ENCODE results near the gene C9orf85.
"Not testable (repeated sequence)": the region's sequence is repeated elsewhere in the genome, so short reads cannot be mapped to it uniquely, and the experiment has no call there.

The C9orf85 gene, protein sequence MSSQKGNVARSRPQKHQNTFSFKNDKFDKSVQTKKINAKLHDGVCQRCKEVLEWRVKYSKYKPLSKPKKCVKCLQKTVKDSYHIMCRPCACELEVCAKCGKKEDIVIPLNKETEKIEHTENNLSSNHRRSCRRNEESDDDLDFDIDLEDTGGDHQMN

DNA sequence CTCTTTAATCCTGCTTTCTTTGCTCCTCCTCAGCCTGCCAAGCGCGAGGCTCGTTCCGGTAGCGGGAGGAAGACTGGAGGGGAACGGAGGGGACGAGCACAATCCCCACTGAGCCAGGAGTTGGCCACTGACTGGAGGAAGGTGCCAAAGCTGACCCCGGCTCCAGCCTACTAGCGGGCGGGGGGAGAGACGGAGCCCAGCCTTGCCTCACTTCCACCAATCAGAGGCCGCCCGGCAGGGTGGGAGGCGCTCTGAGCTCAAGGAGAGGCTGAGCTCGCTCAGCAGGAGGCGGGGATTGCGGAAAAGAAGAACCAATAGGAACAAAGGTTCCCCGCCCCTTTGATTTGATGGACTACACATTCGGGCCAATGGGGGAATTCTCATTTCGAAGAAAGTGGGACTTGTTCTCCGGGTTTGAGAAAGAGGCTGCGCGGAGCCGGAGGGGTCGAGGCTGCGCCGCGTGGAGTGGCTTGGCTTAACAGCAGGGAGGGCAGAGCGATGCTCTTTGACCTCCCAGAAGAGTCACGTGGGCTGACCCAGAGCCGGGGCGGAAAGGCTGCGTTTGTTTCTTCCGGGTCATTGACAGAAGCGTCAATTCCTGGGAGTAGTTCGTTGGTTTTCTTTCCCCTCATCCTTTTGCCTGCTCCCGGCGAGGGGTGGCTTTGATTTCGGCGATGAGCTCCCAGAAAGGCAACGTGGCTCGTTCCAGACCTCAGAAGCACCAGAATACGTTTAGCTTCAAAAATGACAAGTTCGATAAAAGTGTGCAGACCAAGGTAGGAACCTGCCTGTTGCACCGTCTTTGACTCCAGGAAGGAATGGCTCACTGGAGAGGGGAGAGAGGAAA is at the start of gene C9orf85, which contains the start of gene ABHD17B:
Gene C9orf85 (plus strand): TSS at position 579 of the 847 bp plus-strand sequence. CDS start 96 bp downstream, at position 675.
Gene ABHD17B (minus strand): TSS at position 133 of the 847 bp plus-strand sequence. CDS start 36,113 bp downstream, outside the sequence.
- peak; percentile 99 for DNase-seq (ENCODE audit: low spot score)

DNA sequence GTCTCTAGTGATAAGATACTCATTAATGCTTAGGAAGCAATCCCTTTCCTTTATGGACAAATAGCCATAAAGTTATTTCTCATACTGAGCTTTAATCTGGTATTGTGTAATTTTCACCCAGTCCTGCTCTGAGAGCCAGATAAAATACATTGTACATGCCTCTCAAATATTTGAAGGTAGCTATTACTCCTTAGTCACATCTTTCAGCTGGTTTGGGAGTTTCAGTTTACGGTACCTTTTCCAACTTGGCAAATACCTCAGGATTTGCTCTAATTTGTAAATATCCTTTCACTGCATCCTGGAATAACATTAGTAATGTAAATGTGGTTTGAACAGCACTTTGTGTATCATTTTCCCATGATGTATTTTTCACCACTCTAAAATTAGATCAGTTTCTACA is 47.8 kb upstream of the C9orf85 start:
- DNase-seq (ENCODE audit: low spot score), result no peak

DNA sequence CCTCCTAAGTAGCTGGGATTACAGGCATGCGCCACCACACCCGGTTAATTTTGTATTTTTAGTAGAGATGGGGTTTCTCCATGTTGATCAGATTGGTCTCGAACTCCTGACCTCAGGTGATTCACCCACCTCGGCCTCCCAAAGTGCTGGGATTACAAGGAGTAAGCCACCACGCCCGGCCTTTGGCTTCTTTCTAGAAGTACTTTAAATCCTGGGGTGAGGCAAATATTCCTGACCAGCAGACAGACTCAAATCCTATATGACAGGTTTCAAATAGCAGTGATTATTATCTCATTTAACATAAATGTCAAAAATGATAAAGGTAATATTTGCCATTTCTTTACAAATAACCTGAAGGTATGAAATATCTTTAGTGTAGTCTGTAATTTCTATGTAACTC is 36.1 kb upstream of the C9orf85 start:
- DNase-seq (ENCODE audit: low spot score), result no peak

DNA sequence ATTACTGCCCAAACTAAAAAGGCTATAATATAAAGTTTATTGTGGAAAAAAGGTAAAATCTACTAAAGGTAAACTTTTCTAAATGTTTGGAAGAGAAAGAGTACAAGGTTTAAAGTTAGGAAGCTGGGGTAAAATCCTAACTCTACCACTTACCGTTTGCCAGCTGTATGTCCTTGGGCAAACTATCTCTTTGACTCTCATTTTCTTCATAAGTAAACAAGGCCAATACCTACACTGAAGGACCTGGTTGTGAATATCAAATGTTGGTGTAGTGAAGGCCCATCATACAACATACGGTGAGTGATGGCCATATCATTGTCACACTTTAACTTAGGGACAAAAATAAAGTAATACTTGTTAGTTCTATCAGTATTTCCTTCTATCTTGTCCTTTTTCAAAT is 35.3 kb upstream of the C9orf85 start:
- DNase-seq (ENCODE audit: low spot score), result no peak

DNA sequence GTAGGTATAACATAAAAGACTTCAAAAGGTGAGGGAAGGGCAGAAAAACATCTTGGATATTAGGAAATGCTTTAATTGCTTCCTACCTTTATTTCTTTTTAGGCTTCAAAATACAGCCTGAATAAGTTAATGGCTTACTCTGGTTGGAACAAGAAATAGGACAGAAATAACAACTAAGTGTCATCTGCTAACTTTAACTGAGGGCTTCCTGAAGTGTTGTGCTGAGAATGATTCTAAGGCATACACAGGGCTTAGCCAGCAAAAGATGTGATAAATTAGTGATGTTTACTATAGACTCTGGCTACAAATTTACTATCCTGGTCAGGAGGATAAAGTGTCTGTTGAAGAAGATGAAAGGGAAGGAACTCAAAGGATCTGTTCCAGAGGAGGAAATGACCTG is 34.6 kb upstream of the C9orf85 start:
- no peak for DNase-seq (ENCODE audit: low spot score)

DNA sequence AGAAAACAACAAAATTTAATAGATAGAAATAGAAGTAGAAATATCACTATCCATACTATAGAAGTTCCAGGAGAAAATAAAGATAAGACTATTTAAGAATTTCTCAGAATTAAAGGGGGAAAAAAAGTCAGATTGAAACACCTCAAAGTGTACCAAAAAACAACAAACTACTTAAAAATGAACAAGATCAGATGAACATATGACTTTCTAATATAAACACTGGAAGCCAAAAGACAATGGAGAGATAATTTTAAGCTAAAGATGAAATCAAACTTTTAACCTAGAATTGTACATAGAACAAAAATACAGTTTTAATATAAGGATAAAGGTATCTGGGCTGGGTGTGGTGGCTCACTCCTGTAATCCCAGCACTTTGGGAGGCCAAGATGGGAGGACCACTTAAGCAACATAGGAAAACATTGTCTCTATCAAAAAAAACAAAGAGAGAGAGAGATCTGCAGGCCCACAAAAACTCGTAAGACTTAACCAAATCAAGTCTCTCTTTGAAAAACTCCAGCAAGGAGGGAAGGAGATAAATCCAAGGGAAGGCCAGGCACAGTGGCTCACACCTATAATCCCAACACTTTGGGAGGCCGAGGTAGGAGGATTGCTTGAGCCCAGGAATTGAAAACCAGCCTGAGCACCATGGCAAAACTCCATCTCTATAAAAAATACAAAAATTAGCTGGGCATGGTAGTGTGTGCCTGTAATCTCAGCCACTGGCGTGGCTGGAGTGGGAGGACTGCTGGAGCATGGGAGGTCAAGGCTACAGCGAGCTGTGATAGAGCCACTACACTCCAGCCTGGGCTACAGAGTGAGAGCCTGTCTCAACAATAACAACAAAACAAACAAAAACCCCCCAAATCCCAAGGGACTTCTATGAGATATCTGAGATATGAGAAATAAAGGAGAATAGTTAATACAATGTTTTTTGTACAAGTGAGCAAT is 32.8 kb upstream of the C9orf85 start:
- DNase-seq (ENCODE audit: low spot score), result no peak

DNA sequence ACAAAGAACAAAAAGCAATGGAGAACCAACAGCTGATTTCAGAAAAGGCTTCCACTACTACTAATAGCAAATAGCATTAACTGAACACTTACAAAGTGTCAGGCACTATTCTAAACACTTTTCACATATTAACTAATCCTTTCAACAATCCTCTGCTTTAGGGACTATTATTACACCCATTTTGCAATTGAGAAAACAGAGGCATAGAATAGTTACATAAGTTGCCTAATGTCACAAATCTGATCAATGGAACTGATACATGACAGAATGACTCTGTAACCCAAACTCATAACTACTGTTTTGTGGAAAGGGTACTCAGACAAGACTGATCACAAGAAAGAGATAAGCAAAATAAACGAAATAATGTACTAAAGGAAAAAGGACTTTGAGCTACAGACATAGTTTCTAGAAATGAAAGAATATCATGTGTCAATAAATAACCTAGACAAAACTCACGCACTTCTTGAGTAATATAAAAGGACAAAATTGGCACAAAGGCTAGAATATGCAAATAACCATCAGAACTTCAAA is 31.7 kb upstream of the C9orf85 start:
- no peak for DNase-seq (ENCODE audit: low spot score)

DNA sequence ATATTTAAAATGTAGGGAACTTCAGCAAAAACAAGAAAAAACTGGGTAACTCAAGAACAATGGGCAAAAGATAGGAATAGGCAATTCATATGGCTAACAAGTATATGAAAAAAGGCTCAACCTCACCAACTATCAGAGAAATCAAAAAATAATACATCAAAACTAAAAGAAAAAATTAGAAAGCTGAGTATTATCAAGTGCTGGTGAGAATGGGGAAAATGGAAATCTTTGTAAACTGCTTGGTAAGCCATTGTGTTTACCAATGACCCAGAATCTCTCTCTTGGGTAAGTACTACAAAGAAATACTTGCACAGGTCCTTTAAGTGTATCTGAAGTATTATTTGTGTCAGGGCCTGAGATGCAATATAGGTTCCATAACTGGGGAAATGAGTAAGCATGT is 27.4 kb upstream of the C9orf85 start:
- no peak for DNase-seq (ENCODE audit: low spot score)

DNA sequence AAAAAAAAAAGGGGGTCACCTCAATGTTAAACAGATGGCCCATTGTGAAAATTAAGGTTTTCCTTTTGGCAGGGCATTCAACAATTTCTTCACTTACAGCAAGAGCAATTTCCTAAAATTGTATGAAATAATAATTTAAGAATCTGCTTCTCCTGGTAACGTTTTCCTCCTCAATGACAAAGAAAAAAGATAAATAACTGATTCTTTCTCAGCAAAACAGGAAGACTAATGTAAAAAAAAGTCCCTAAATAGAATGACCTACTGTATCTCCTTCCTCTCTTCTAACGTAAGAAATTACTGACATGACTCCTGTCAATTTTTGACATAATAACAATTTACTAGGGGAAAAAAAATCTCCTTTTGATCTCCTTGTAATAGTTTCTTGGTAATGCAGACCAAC is 26.0 kb upstream of the C9orf85 start:
- DNase-seq (ENCODE audit: low spot score), result no peak

DNA sequence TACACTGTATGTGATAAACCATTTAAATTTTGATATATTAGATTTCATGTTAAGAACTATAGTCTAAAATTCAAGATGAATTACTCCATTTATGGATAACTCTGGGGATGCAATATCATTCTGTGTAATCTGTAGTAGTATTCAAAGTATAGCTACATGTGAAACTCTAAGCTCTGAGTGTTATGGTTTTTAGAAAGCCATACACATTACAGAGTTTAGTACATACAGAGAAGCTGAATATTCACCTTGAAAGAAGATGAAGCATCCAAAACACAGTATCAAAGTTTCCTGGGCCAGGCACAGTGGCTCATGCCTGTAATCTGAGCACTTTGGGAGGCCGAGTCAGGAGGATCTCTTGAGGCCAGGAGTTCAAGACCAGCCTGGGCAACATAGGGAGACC is 25.4 kb upstream of the C9orf85 start:
- DNase-seq (ENCODE audit: low spot score), result no peak

DNA sequence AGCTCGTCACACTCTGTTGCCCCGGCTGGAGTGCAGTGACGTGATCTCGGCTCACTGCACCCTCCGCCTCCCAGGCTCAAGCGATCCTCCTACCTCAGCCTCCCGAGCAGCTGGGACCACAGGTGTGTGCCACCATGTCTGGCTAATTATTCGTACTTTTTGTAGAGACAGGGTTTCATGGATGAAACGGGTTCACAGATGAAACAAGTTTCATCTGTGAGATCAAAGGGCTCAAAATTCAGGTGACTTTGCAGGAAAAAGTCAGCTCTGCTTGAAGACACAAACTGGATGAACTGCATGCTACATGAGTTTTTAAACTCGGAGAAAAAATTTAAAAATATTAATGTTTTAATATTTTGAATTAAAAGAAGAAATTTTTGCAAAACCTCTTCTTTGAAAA is 24.9 kb upstream of the C9orf85 start:
- no peak for DNase-seq (ENCODE audit: low spot score)

DNA sequence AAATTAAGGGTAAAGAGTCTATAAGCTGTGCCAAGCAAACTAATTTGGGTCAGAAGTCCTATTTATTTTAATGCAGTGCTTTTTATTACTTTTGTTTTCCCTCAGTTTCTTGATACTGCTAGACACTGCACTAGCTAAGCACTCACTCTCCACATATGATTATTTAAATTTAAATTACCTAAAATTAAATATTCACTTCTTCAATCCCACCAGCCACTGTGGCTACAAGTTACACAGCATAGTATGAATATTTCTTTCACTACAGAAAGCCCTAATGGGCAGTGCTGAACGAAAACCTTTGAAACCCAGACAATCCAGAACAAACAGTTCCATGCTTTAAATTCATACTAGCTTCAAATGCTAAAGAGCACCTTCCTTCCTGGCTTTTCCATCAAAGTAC is 24.1 kb upstream of the C9orf85 start:
- no peak for DNase-seq (ENCODE audit: low spot score)

DNA sequence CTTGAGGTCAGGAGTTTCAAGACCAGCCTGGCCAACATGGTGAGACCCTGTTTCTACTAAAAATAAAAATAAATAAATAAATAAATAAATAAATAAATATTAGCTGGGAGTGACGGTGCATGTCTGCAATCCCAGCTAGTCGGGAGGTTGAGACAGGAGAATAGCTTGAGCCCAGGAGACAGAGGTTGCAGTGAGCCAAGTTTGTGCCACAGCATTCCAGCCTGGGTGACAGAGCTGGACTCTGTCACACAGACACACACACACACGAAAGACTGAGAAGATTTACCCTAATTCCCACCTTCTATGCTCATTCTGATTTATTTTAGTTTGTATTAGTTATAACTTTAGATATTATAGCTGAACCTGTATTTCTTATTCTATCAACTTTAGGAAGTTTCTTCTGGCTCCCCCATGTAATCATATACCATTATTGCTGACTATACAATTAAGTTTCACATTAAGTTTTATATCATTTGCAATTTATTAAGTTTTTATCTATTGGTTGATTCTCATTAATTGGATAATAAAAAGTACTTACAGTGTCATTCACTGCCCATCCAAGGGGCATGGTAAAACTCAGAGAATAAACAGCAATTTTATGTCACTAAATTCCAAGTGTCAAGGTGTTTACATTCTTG is 21.3 kb upstream of the C9orf85 start:
- DNase-seq (ENCODE audit: low spot score), result no peak

DNA sequence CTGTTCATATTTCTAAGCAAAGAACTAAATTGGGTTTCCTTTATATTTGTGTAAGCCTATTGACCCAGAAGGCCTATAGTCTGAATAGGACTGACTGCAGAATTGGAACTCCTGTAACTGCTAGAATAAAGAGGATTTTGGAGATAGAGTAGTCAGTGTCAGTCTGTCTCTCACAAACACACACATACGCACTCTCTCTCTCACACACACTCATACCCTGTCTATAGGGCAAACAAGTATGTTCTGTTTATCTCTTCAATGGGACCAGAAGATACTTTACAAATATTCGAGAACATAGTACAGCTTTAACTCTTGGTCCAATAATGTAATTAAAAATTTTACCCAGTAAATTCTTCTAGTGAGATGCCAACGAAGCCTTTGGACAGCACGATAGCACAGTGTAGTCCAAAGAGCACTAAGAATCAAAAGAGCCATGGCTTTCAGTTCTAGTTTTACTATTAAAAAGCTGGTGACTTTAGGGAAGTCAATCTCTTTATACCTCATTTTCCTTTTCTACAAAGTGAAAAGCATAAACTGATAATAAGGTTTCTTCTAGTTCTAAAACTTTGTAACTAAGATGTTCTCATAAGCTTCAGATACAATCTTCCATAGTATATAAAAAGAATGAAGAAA is 19.8 kb upstream of the C9orf85 start:
- DNase-seq (ENCODE audit: low spot score), result no peak

DNA sequence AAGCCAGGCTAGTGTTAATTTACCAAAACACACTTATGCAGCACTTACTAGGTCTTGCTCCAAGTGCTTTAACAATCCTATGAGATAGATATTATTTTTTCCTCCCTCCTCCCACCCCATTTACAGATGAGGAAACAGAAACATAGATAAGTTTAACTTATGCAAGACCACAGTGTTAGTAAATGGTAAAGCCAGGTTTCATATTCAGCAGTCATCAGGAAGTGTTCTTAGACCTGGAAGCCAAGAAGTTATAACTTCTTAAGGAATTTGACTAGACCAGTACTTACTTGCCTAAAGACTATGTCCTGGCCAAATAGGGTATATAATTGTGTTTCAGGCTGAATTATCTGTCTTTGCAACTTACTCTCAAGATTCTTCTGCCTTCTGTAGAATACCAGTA is 16.3 kb upstream of the C9orf85 start:
- no peak for DNase-seq (ENCODE audit: low spot score)

DNA sequence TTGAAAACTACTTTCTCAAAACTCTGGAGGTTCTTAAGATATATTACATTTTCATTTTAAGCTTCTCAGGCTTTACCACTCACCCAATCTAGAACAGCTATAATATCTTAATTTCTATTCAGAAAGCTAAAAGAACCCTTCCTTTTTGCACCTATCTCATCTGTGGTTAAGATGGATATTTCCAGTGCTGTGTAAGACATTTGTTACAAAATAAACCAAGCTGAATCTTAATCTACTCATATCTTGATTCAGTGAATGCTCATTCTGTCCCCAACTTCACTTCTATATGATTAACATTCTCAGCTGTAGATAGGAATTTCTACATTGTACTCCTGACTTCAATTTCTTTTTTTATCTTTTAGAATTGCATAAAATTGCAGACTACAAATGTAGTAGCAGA is 15.5 kb upstream of the C9orf85 start:
- no peak for DNase-seq (ENCODE audit: low spot score)

DNA sequence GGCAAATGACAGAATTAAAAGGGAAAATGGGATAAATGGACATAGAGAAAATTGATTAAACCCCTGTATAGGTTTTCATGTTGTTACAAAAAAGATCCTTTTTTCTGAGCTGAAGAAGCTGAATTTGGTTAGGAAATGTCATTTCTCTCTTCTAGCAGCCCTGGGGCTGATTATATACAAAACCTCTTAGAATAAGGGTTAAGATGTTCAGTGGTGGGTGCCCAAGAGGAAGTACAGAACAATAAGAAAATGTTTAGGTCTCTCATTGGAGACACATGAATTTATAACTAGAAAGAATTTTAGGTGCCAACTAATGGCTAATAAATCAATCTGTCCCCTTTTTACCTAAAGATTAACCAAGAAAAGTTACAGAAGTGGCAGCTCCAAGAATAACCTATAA is 14.7 kb upstream of the C9orf85 start:
- no peak for DNase-seq (ENCODE audit: low spot score)

DNA sequence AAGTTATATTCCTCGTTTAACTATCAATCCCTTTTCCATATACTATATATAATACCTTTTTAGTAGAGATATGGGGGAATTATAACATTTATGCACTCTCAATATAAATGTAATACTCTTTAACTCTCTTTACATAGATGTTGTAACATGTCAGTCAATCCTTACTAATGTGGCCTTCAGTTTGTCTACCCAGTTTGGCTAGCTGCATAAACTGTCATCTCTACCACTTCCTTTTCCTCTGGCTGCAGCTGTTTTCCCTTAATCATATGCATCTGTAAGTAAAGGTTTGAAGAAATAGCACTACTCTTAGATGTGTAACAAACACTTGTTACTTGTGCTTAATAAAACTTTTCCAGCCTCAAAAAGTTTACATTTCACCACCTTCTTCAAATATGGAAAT is 13.9 kb upstream of the C9orf85 start:
- DNase-seq (ENCODE audit: low spot score), result no peak

DNA sequence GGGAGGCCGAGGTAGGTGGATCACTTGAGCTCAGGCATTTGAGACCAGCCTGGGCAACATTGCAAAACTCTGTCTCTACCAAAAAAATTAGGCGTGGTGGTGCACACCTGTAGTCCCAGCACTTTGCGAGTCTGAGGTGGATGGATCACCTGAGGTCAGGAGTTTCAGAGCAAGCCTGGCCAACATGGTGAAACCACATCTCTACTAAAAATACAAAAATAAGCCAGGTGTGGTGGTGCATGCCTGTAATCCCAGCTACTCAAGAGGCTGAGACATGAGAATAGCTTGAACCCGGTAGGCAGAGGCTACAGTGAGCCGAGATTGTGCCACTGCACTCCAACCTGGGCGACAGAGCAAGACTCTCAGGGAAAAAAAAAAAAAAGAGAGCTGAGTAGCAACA is 12.7 kb upstream of the C9orf85 start:
- DNase-seq (ENCODE audit: low spot score), result not testable (repeated sequence)

DNA sequence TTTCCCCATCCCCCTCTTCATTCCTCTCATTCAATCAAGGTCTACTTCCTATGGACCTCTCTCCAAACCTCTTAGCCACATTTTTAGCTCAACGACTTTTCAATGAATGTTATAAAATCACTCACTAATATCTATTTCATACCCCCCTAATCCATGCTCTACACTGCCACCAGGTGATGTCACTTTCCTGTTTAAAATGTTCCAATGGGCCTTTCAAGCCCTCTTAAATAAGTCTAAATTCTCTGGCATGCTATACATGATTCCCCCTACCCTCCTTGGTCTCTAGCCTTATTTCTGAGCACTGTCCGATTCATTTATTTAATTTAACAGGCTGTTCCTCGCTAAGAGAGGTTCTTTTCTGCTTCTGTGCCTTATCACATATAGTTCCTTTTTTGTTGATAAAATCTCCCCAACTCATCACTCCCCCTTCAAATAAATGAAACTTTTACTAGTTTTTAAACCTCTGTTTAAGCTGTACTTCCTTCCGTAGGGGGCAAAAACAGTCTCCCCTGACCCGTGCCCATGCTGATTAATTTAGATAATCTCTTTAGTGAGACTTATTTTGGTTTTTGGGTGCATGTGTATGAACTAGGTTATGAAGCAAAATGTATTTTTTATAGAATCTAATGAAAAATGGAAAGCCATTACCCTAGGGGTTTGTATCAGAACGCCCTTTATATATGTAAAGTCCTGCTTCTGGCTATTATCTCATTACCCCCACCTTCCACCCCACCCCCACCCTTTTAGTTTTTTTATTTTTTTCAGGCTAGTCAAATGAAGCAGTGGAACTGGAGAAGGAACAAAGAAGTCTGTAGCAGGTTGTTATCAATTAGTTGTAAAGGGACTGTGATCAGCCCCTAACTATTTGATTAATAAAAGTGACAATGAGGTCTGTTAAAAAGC is 9.5 kb upstream of the C9orf85 start:
- no peak for DNase-seq (ENCODE audit: low spot score)
